H9 (cell line): ENCODE data around the gene USP36. TPM values are rescaled to one million over a fixed set of nuclear protein-coding genes. Genes with fewer than 3 reads are reported as not detected.

Source experiments
- DNase-seq: peaks from one replicate; pipeline ENCODE4 v3.0.0-alpha.2; 2017
- H2AFZ ChIP-seq: one replicate; pipeline ENCODE4 v1.6.1; 2013; ENCODE audit warnings: mild to moderate bottlenecking, low read length, control low read depth, moderate library complexity
- H2AK5ac ChIP-seq: 2 replicates; pipeline ENCODE4 v1.6.1; 2013; ENCODE audit warnings: low read length, control low read depth, mixed read lengths; ENCODE audit not compliant: insufficient read length
- H2BK120ac ChIP-seq: one replicate; pipeline ENCODE4 v1.6.1; 2013; ENCODE audit warnings: low read depth, mild to moderate bottlenecking, low read length, control low read depth, inconsistent platforms; ENCODE audit not compliant: poor library complexity, severe bottlenecking
- H2BK12ac ChIP-seq: 2 replicates; pipeline ENCODE4 v1.6.1; 2013; ENCODE audit warnings: low read length, control low read depth, mixed read lengths, low read depth; ENCODE audit not compliant: insufficient read length
- H2BK15ac ChIP-seq: 2 replicates; pipeline ENCODE4 v1.6.1; 2013; ENCODE audit warnings: low read depth, low read length, control low read depth
- H2BK20ac ChIP-seq: one replicate; pipeline ENCODE4 v1.6.1; 2013; ENCODE audit warnings: low read depth, mild to moderate bottlenecking, low read length, control low read depth, inconsistent platforms; ENCODE audit not compliant: poor library complexity, severe bottlenecking
- H2BK5ac ChIP-seq: 2 replicates; pipeline ENCODE4 v1.6.1; 2013; ENCODE audit warnings: low read length, control low read depth, mixed read lengths; ENCODE audit not compliant: insufficient read length
- H3K14ac ChIP-seq: 2 replicates; pipeline ENCODE4 v1.6.1; 2013; ENCODE audit warnings: low read length, control low read depth; ENCODE audit not compliant: insufficient read depth
- H3K18ac ChIP-seq: 2 replicates; pipeline ENCODE4 v1.6.1; 2013; ENCODE audit warnings: low read depth, mild to moderate bottlenecking, mixed read lengths, low read length, control low read depth; ENCODE audit not compliant: insufficient read length
- H3K23ac ChIP-seq: 2 replicates; pipeline ENCODE4 v1.6.1; 2013; ENCODE audit warnings: low read length, control low read depth, mixed read lengths, low read depth; ENCODE audit not compliant: insufficient read length
- H3K23me2 ChIP-seq: 2 replicates; pipeline ENCODE4 v1.6.1; 2013; ENCODE audit warnings: low read depth, mild to moderate bottlenecking, mixed read lengths, low read length, control low read depth; ENCODE audit not compliant: insufficient read length, poor library complexity, severe bottlenecking
- H3K27ac ChIP-seq: 2 replicates; pipeline ENCODE4 v1.5.1; 2013; ENCODE audit warnings: low read length, control low read depth, mixed read lengths, low read depth; ENCODE audit not compliant: insufficient read length
- H3K27me3 ChIP-seq: 2 replicates; pipeline ENCODE4 v1.6.1; 2013; ENCODE audit warnings: low read length, control low read depth, inconsistent platforms; ENCODE audit not compliant: insufficient read depth
- H3K4ac ChIP-seq: 2 replicates; pipeline ENCODE4 v1.6.1; 2013; ENCODE audit warnings: low read depth, mild to moderate bottlenecking, control low read depth, inconsistent platforms, low read length, moderate library complexity
- H3K4me1 ChIP-seq: 2 replicates; pipeline ENCODE4 v1.6.1; 2013; ENCODE audit warnings: low read length, control low read depth, inconsistent platforms; ENCODE audit not compliant: insufficient read depth
- H3K4me2 ChIP-seq: 2 replicates; pipeline ENCODE4 v1.6.1; 2013; ENCODE audit warnings: low read length, control low read depth, mixed read lengths; ENCODE audit not compliant: insufficient read length, insufficient read depth
- H3K56ac ChIP-seq: 2 replicates; pipeline ENCODE4 v1.6.1; 2013; ENCODE audit warnings: low read depth, mild to moderate bottlenecking, mixed read lengths, low read length, control low read depth; ENCODE audit not compliant: insufficient read length
- H3K79me1 ChIP-seq: 2 replicates; pipeline ENCODE4 v1.6.1; 2013; ENCODE audit warnings: low read depth, mild to moderate bottlenecking, moderate library complexity, low read length, control low read depth, inconsistent platforms; ENCODE audit not compliant: insufficient read depth, poor library complexity, severe bottlenecking
- H3K79me2 ChIP-seq: 2 replicates; pipeline ENCODE4 v1.6.1; 2013; ENCODE audit warnings: low read length, control low read depth, inconsistent platforms; ENCODE audit not compliant: insufficient read depth
- H3K9ac ChIP-seq: 2 replicates; pipeline ENCODE4 v1.6.1; 2013; ENCODE audit warnings: low read length, control low read depth, mixed read lengths; ENCODE audit not compliant: insufficient read length; ENCODE audit errors: extremely low read depth
- H3K9me3 ChIP-seq: one replicate; pipeline ENCODE4 v1.6.1; 2013; ENCODE audit warnings: low read depth, low read length, inconsistent platforms; ENCODE audit not compliant: control insufficient read depth
- H3T11ph ChIP-seq: one replicate; pipeline ENCODE4 v1.6.1; 2013; ENCODE audit warnings: mild to moderate bottlenecking, low read length, control low read depth, inconsistent platforms
- H4K20me1 ChIP-seq: one replicate; pipeline ENCODE4 v1.6.1; 2013; ENCODE audit not compliant: control insufficient read depth, insufficient read length, insufficient read depth
- H4K5ac ChIP-seq: 2 replicates; pipeline ENCODE4 v1.6.1; 2013; ENCODE audit warnings: low read depth, mild to moderate bottlenecking, mixed read lengths, low read length, control low read depth; ENCODE audit not compliant: insufficient read length
- H4K8ac ChIP-seq: replicated peaks from 2 replicates; pipeline ENCODE4 v1.6.1; 2013; ENCODE audit warnings: low read length, control low read depth, mixed read lengths, low read depth; ENCODE audit not compliant: insufficient read length
- H4K91ac ChIP-seq: 2 replicates; pipeline ENCODE4 v1.6.1; 2013; ENCODE audit warnings: low read depth, mild to moderate bottlenecking, moderate library complexity, mixed read lengths, low read length, control low read depth; ENCODE audit not compliant: insufficient read length
- H3K27ac Mint-ChIP-seq, 3 experiments: 2 replicates in 2 of 3; 3 replicates in 1 of 3; pipeline ENCODE4 v1.8.0; 2020 to 2021; ENCODE audit warnings: mixed read lengths in 3 of 3, mild to moderate bottlenecking in 1 of 3, moderate library complexity in 1 of 3
- H3K27me3 Mint-ChIP-seq: 2 replicates; pipeline ENCODE4 v1.8.0; 2021; ENCODE audit warnings: low read depth, mild to moderate bottlenecking, moderate library complexity, mixed read lengths
- H3K36me3 Mint-ChIP-seq, 3 experiments: 2 replicates in 2 of 3; 3 replicates in 1 of 3; pipeline ENCODE4 v1.8.0; 2020 to 2021; ENCODE audit warnings: low read depth in 3 of 3, mixed read lengths in 3 of 3; ENCODE audit not compliant: insufficient read depth in 1 of 3
- H3K4me1 Mint-ChIP-seq, 2 experiments: 2 replicates each; pipeline ENCODE4 v1.8.0; 2020; ENCODE audit warnings: mixed read lengths in 2 of 2
- H3K4me3 Mint-ChIP-seq, 2 experiments: 2 replicates in 1 of 2; 3 replicates in 1 of 2; pipeline ENCODE4 v1.8.0; 2020 to 2021; ENCODE audit warnings: mild to moderate bottlenecking in 2 of 2, mixed read lengths in 2 of 2, moderate library complexity in 1 of 2
- H3K9me3 Mint-ChIP-seq, 2 experiments: 2 replicates in 1 of 2; 3 replicates in 1 of 2; pipeline ENCODE4 v1.8.0; 2020; ENCODE audit warnings: mild to moderate bottlenecking in 2 of 2, mixed read lengths in 2 of 2, moderate library complexity in 1 of 2
- WGBS: extraction: QIAGEN DNeasy Blood & Tissue Kit; methylation state at CpG from one replicate; pipeline ENCODE4 v1.1.7; 2013; ENCODE audit warnings: missing lambda C conversion rate, low lambda C conversion rate, mixed read lengths; ENCODE audit not compliant: insufficient read length; ENCODE audit errors: extremely low coverage; 5-methylcytosine and 5-hydroxymethylcytosine counted together
- total RNA-seq: library from RNA; stranded (reverse); gene quantifications from 2 replicates; pipeline ENCODE4 v1.2.1, GENCODE V29; 2021
- TF ChIP-seq, protein P1 (sequence below): fragments of 200-600 bp; sonication (generic); conservative IDR thresholded peaks from 3 replicates; pipeline ENCODE4 v1.8.0; 2021; ENCODE audit warnings: antibody characterized with exemption, mild to moderate bottlenecking

The USP36 gene
- total RNA-seq, 1 experiment from 2014 or later, result 106 TPM

DNA sequence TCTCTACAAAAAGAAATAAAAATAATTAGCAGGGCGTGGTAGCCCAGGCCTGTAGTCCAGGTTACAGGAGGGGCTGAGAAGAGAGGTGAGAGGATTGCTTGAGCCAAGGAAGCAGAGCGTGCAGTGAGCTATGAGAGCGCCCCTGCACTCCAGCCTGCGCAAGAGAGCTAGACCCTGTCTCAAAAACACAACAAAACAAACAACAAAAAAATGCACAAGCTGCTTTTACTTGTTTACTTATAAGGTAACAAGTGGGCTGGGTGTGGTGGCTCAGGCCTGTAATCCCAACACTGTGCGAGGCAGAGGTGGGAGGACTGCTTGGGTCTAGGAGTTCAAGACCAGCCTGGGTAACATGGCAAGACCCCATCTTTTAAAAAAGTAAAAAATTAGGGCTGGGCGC lies 60.3 kb downstream of the USP36 start:
- H3K14ac ChIP-seq, result no peak overlapping the region
- no peak overlapping the region for H3T11ph ChIP-seq
- no peak overlapping the region for H3K23ac ChIP-seq
- H2BK5ac ChIP-seq, result no peak overlapping the region
- no peak for DNase-seq
- no peaks in the 10 kb centered on the region for H3K27me3 ChIP-seq
- H3K79me1 ChIP-seq, result peaks cover 3% of the 10 kb centered on the region
- H4K20me1 ChIP-seq, result no peaks in the 10 kb centered on the region
- H3K23me2 ChIP-seq, result no peaks in the 10 kb centered on the region
- no peak overlapping the region for H3K4me2 ChIP-seq
- no peak overlapping the region for H2BK15ac ChIP-seq
- H4K5ac ChIP-seq, result no peak overlapping the region
- H3K79me2 ChIP-seq, result no peaks in the 10 kb centered on the region
- H2AK5ac ChIP-seq, result no peak overlapping the region
- no peaks in the 10 kb centered on the region; the same call in 1 of the 2 replicates for H3K27me3 Mint-ChIP-seq
- no peak overlapping the region for H2BK120ac ChIP-seq
- TF ChIP-seq, protein P1, sequence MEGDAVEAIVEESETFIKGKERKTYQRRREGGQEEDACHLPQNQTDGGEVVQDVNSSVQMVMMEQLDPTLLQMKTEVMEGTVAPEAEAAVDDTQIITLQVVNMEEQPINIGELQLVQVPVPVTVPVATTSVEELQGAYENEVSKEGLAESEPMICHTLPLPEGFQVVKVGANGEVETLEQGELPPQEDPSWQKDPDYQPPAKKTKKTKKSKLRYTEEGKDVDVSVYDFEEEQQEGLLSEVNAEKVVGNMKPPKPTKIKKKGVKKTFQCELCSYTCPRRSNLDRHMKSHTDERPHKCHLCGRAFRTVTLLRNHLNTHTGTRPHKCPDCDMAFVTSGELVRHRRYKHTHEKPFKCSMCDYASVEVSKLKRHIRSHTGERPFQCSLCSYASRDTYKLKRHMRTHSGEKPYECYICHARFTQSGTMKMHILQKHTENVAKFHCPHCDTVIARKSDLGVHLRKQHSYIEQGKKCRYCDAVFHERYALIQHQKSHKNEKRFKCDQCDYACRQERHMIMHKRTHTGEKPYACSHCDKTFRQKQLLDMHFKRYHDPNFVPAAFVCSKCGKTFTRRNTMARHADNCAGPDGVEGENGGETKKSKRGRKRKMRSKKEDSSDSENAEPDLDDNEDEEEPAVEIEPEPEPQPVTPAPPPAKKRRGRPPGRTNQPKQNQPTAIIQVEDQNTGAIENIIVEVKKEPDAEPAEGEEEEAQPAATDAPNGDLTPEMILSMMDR, result no peak
- no peak overlapping the region for H2BK20ac ChIP-seq
- no peak overlapping the region for H3K4ac ChIP-seq
- H4K91ac ChIP-seq, result no peak overlapping the region
- no peak overlapping the region for H3K9ac ChIP-seq
- no peaks in the 10 kb centered on the region for H3K9me3 Mint-ChIP-seq
- no peaks in the 10 kb centered on the region for H3K4me1 ChIP-seq
- no peaks in the 10 kb centered on the region; a peak in 1 of 7 replicates for H3K36me3 Mint-ChIP-seq
- peaks cover 18 to 21% of the 10 kb centered on the region in 2 experiments for H3K4me1 Mint-ChIP-seq
- no peak overlapping the region for H2BK12ac ChIP-seq
- H3K18ac ChIP-seq, result no peak overlapping the region
- no peak overlapping the region for H3K56ac ChIP-seq
- no peaks in the 10 kb centered on the region for H3K9me3 ChIP-seq
- H3K27ac ChIP-seq, result no peak overlapping the region
- peak overlapping the region in 1 of 3 experiments; percentile 46; a peak in 1 of 7 replicates for H3K27ac Mint-ChIP-seq
- peak overlapping the region; percentile 12 to 34; a peak in 4 of 5 replicates for H3K4me3 Mint-ChIP-seq
- no peak overlapping the region for H4K8ac ChIP-seq
- no CpG with 5 or more reads among the region's 6 CpGs for WGBS
- no peak overlapping the region for H2AFZ ChIP-seq
